LHCN-M2 (cell line): ENCODE results near the gene GORAB. TPM values are rescaled to one million over a fixed set of nuclear protein-coding genes. Genes with fewer than 3 reads are reported as not detected.

Source experiments
- DNase-seq: peaks from one replicate; pipeline ENCODE4 v3.0.0-alpha.2; 2012; ENCODE audit warnings: low read depth
- total RNA-seq: library from RNA; depleted of rRNA; stranded (reverse); fragments of >200 nt; gene quantifications from 2 replicates; pipeline ENCODE4 v1.2.3, GENCODE V29; 2014

Gene GORAB
- total RNA-seq, 1 experiment from 2014 or later, result 9.8 TPM

GRCh38 chr1:170538687-170539086, 6.7 kb downstream of the GORAB start:
- DNase-seq, result no peak

GRCh38 chr1:170539154-170539553, 7.2 kb downstream of the GORAB start:
- peak; percentile 34 for DNase-seq

GRCh38 chr1:170544624-170545023, 12.7 kb downstream of the GORAB start:
- DNase-seq, result peak; percentile 23

GRCh38 chr1:170545476-170545875, 13.5 kb downstream of the GORAB start:
- DNase-seq, result peak; percentile 90

- DNase-seq, result no peak
Measured at GRCh38 chr1:170547255-170547654, 15.3 kb downstream of the GORAB start.

- DNase-seq, result no peak
Measured at GRCh38 chr1:170548497-170548896, 16.5 kb downstream of the GORAB start.

GRCh38 chr1:170555370-170555769, 23.4 kb downstream of the GORAB start:
- DNase-seq, result no peak

- DNase-seq, result peak; percentile 32
Measured at GRCh38 chr1:170556917-170557316, 25.0 kb downstream of the GORAB start.

GRCh38 chr1:170558731-170559130, 26.8 kb downstream of the GORAB start:
- no peak for DNase-seq

- DNase-seq, result no peak
Measured at GRCh38 chr1:170559166-170559565, 27.2 kb downstream of the GORAB start.

- peak; percentile 19 for DNase-seq
Measured at GRCh38 chr1:170560681-170561285, 28.8 kb downstream of the GORAB start.

- DNase-seq, result peak; percentile 88
Measured at GRCh38 chr1:170562646-170563338, 30.8 kb downstream of the GORAB start.

- DNase-seq, result no peak
Measured at GRCh38 chr1:170567214-170567613, 35.2 kb downstream of the GORAB start.

GRCh38 chr1:170568197-170568596, 36.2 kb downstream of the GORAB start:
- no peak for DNase-seq

GRCh38 chr1:170576980-170577379, 45.0 kb downstream of the GORAB start:
- DNase-seq, result no peak

GRCh38 chr1:170578359-170578758, 46.4 kb downstream of the GORAB start:
- peak; percentile 26 for DNase-seq

- DNase-seq, result no peak
Measured at GRCh38 chr1:170580636-170581440, 48.9 kb downstream of the GORAB start.

- DNase-seq, result no peak
Measured at GRCh38 chr1:170583186-170583585, 51.2 kb downstream of the GORAB start.

GRCh38 chr1:170586321-170587252, 54.6 kb downstream of the GORAB start:
- peak; percentile 19 for DNase-seq

- DNase-seq, result no peak
Measured at GRCh38 chr1:170587253-170587593, 55.3 kb downstream of the GORAB start.

- no peak for DNase-seq
Measured at GRCh38 chr1:170590921-170591705, 59.1 kb downstream of the GORAB start.
